Neural cell (in vitro differentiated cells): ENCODE data around the gene CKB. TPM values are rescaled to one million over a fixed set of nuclear protein-coding genes. Genes with fewer than 3 reads are reported as not detected.

Experiments
- H2AFZ ChIP-seq: fragments of 200-600, 300-800 bp; sonication (generic), shearing (Covaris generic); 2 replicates; pipeline ENCODE4 v1.6.0; 2014; ENCODE audit warnings: low read depth, mild to moderate bottlenecking, antibody characterized with exemption, low read length, moderate library complexity
- H3F3A ChIP-seq: fragments of 200-600 bp; shearing (Covaris generic); 2 replicates; pipeline ENCODE4 v1.6.1; 2016; ENCODE audit warnings: mild to moderate bottlenecking, moderate library complexity, mixed read lengths, antibody characterized with exemption, low read length; ENCODE audit not compliant: insufficient read depth, poor library complexity, severe bottlenecking
- H3K27ac ChIP-seq: fragments of 200-600, 300-800 bp; sonication (generic), shearing (Covaris generic); 2 replicates; pipeline ENCODE4 v1.5.1; 2014; ENCODE audit warnings: mild to moderate bottlenecking, low read length, moderate library complexity
- H3K27me3 ChIP-seq: fragments of 300-800, 200-600 bp; sonication (generic), shearing (Covaris generic); 2 replicates; pipeline ENCODE4 v1.6.0; 2014; ENCODE audit warnings: mild to moderate bottlenecking, low read depth, low read length, moderate library complexity; ENCODE audit not compliant: insufficient read depth
- H3K36me3 ChIP-seq: fragments of 300-800, 200-600 bp; sonication (generic), shearing (Covaris generic); 2 replicates; pipeline ENCODE4 v1.5.1; 2014; ENCODE audit warnings: mild to moderate bottlenecking, antibody characterized with exemption, low read length, moderate library complexity; ENCODE audit not compliant: insufficient read depth
- H3K4me2 ChIP-seq: fragments of 300-800, 200-600 bp; sonication (generic), shearing (Covaris generic); 2 replicates; pipeline ENCODE4 v1.6.0; 2014; ENCODE audit warnings: mild to moderate bottlenecking, low read length
- H3K4me3 ChIP-seq: fragments of 300-800, 200-600 bp; sonication (generic), shearing (Covaris generic); 2 replicates; pipeline ENCODE4 v1.5.1; 2014; ENCODE audit warnings: mild to moderate bottlenecking, low read length, moderate library complexity
- H3K79me2 ChIP-seq: fragments of 200-600 bp; shearing (Covaris generic); replicated peaks from 2 replicates; pipeline ENCODE4 v1.6.0; 2014; ENCODE audit warnings: mild to moderate bottlenecking, low read length, moderate library complexity; ENCODE audit not compliant: insufficient read depth
- H3K9ac ChIP-seq: fragments of 300-800, 200-600 bp; sonication (generic), shearing (Covaris generic); 2 replicates; pipeline ENCODE4 v1.6.1; 2016; ENCODE audit warnings: mild to moderate bottlenecking, low read length, mixed read lengths
- H3K9me2 ChIP-seq: fragments of 200-600 bp; shearing (Covaris generic); 2 replicates; pipeline ENCODE4 v1.6.1; 2016; ENCODE audit warnings: mild to moderate bottlenecking, low read length, mixed read lengths; ENCODE audit not compliant: insufficient read depth
- H3K9me3 ChIP-seq: fragments of 200-600, 300-800 bp; sonication (generic), shearing (Covaris generic); 2 replicates; pipeline ENCODE4 v1.6.1; 2016; ENCODE audit warnings: mild to moderate bottlenecking, mixed run types, low read length, moderate library complexity, mixed read lengths
- H4K20me1 ChIP-seq: fragments of 200-600 bp; shearing (Covaris generic); 2 replicates; pipeline ENCODE4 v1.6.1; 2016; ENCODE audit warnings: mild to moderate bottlenecking, mixed run types; ENCODE audit not compliant: insufficient read depth
- EP300 ChIP-seq: fragments of 450-650 bp; conservative IDR thresholded peaks from 2 replicates; pipeline ENCODE4 v1.6.1; 2014; ENCODE audit warnings: antibody characterized with exemption, mild to moderate bottlenecking, moderate library complexity; ENCODE audit not compliant: poor library complexity, severe bottlenecking
- EZH2 ChIP-seq: fragments of 200-600, 300-800 bp; shearing (Covaris generic), sonication (generic); IDR thresholded peaks from 2 replicates; pipeline ENCODE4 v1.6.1; 2014; ENCODE audit warnings: antibody characterized with exemption, low read length, borderline replicate concordance, mild to moderate bottlenecking; ENCODE audit not compliant: insufficient read depth, poor library complexity, severe bottlenecking
- MXI1 ChIP-seq: fragments of 450-650 bp; conservative IDR thresholded peaks from 2 replicates; pipeline ENCODE4 v1.6.1; 2014; ENCODE audit warnings: antibody characterized with exemption, mild to moderate bottlenecking; ENCODE audit not compliant: poor library complexity, severe bottlenecking
- POLR2AphosphoS5 ChIP-seq: IDR thresholded peaks from 2 replicates; pipeline ENCODE4 v1.6.1; 2012
- RAD21 ChIP-seq: fragments of 450-650 bp; conservative IDR thresholded peaks from 2 replicates; pipeline ENCODE4 v1.6.1; 2014; ENCODE audit warnings: antibody characterized with exemption, mild to moderate bottlenecking, moderate library complexity
- SMC3 ChIP-seq: fragments of 450-650 bp; conservative IDR thresholded peaks from 2 replicates; pipeline ENCODE4 v1.6.1; 2014; ENCODE audit warnings: antibody characterized with exemption, mild to moderate bottlenecking, moderate library complexity; ENCODE audit not compliant: poor library complexity
- TAF1 ChIP-seq: IDR thresholded peaks from 2 replicates; pipeline ENCODE4 v1.6.1; 2012; ENCODE audit warnings: low read depth
- polyA plus RNA-seq: library from polyadenylated mRNA; depleted of rRNA; stranded (reverse); fragments of >200 nt; gene quantifications from 2 replicates; pipeline ENCODE4 v1.2.3, GENCODE V29; 2014
- TF ChIP-seq, protein P1 (sequence below): fragments of 450-650 bp; IDR thresholded peaks from 2 replicates; pipeline ENCODE4 v1.5.1; 2014; ENCODE audit warnings: antibody characterized with exemption, mild to moderate bottlenecking, moderate library complexity; ENCODE audit not compliant: poor library complexity, severe bottlenecking
- TF ChIP-seq, protein P2 (sequence below): IDR thresholded peaks from 2 replicates; pipeline ENCODE4 v1.6.1; 2012; ENCODE audit warnings: borderline replicate concordance

CKB gene
- polyA plus RNA-seq, 1 donor from 2014 or later = 918 TPM

DNA sequence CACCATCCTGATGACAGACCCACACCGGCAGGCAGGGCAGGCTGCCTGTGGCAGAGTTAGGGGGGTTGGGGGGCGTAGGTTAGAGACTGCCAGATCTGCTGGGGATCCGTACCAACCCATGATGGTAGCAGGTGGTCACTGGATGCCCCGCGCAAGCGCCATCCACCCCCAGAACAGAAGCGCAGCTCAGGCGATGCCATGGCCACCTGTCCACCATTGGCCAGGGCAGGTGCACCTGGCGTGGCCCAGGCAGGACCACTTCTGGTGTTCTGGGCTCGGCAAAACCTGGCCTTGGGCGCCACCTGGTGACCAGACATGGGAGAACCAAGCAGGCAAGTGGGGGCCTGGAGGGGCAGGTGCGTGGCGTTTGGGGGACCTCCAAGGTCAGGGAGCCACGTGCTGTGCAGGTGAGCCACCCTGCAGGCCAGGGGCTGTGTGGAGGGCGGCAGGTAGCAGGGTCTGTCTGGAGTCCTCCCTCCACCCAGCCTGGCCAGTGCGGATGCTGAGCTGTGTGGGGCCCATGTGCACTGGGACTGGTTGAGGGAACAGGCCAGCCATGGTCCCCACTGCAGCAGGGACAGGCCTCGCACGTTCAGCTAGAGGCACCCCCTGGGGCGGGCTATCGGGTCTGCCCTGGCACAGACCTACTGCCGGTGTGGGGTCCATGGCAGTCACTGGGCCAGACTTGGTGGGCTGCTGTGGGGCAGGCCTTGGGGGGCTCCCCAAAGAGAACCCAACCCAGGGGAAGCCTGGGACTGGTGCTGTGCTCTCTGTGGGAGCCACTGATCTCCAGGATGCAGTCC is 24.2 kb upstream of the CKB start:
- H3K4me2 ChIP-seq = no peak overlapping the region
- TF ChIP-seq, protein P1, sequence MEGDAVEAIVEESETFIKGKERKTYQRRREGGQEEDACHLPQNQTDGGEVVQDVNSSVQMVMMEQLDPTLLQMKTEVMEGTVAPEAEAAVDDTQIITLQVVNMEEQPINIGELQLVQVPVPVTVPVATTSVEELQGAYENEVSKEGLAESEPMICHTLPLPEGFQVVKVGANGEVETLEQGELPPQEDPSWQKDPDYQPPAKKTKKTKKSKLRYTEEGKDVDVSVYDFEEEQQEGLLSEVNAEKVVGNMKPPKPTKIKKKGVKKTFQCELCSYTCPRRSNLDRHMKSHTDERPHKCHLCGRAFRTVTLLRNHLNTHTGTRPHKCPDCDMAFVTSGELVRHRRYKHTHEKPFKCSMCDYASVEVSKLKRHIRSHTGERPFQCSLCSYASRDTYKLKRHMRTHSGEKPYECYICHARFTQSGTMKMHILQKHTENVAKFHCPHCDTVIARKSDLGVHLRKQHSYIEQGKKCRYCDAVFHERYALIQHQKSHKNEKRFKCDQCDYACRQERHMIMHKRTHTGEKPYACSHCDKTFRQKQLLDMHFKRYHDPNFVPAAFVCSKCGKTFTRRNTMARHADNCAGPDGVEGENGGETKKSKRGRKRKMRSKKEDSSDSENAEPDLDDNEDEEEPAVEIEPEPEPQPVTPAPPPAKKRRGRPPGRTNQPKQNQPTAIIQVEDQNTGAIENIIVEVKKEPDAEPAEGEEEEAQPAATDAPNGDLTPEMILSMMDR = peak; percentile 99
- TF ChIP-seq, protein P2, sequence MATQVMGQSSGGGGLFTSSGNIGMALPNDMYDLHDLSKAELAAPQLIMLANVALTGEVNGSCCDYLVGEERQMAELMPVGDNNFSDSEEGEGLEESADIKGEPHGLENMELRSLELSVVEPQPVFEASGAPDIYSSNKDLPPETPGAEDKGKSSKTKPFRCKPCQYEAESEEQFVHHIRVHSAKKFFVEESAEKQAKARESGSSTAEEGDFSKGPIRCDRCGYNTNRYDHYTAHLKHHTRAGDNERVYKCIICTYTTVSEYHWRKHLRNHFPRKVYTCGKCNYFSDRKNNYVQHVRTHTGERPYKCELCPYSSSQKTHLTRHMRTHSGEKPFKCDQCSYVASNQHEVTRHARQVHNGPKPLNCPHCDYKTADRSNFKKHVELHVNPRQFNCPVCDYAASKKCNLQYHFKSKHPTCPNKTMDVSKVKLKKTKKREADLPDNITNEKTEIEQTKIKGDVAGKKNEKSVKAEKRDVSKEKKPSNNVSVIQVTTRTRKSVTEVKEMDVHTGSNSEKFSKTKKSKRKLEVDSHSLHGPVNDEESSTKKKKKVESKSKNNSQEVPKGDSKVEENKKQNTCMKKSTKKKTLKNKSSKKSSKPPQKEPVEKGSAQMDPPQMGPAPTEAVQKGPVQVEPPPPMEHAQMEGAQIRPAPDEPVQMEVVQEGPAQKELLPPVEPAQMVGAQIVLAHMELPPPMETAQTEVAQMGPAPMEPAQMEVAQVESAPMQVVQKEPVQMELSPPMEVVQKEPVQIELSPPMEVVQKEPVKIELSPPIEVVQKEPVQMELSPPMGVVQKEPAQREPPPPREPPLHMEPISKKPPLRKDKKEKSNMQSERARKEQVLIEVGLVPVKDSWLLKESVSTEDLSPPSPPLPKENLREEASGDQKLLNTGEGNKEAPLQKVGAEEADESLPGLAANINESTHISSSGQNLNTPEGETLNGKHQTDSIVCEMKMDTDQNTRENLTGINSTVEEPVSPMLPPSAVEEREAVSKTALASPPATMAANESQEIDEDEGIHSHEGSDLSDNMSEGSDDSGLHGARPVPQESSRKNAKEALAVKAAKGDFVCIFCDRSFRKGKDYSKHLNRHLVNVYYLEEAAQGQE = no peak
- peak; percentile 45 for TF ChIP-seq MXI1
- TF ChIP-seq RAD21 = peak; percentile 97
- no peak for TF ChIP-seq EP300
- TF ChIP-seq SMC3 = peak; percentile 96
- H3K79me2 ChIP-seq = no peaks in the 10 kb centered on the region
- no peaks in the 10 kb centered on the region for H3F3A ChIP-seq
- no peaks in the 10 kb centered on the region for H3K9me3 ChIP-seq
- H3K4me3 ChIP-seq = no peak overlapping the region
- H3K9ac ChIP-seq = peak overlapping the region; percentile 31
- no peaks in the 10 kb centered on the region for H3K27me3 ChIP-seq
- no peak overlapping the region for H2AFZ ChIP-seq
- H4K20me1 ChIP-seq = no peaks in the 10 kb centered on the region
- no peaks in the 10 kb centered on the region for H3K9me2 ChIP-seq
- H3K27ac ChIP-seq = no peak overlapping the region
- H3K36me3 ChIP-seq = no peaks in the 10 kb centered on the region

DNA sequence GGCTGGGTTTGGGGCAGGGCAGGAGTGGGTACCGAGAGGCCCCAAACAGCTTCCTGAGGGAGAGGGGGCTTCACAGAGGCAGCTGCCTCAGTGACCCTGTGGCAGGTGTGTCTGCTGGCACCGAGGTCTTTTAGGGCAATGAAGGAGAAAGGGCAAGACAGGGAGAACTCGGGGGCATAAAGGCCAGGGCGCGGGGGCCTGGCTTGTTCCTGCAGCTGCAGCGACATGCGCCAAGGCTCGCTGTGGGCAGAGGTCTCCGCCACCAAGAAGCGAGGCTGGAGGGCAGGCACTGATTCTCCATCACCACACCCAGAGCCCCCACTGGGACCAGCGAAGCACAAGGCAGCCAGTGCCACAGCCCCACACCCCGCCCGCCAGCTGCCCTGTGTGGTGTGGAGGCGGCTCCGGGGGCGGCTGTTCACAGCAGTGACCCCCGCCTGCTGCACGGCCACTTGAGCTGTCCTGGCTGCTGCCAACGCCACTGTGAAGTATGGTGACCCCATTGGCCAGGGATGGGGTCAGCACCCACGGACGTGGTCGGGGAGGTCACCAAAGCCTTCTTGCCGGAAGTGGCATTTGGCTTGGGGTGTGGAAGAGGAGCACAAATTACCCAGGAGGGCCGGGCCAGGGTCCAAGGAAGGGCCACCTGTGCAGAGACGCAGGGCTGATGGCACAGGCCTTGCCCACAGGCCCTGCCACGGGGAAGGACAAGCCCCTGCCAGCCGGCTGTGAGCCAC is 23.5 kb upstream of the CKB start:
- Histone ChIP-seq H3K9me3 (no peaks in the 10 kb centered on the region), H3K4me3 (no peak overlapping the region), H2AFZ (no peak overlapping the region), H3K27me3 (no peaks in the 10 kb centered on the region), H3K9me2 (no peaks in the 10 kb centered on the region), H4K20me1 (no peaks in the 10 kb centered on the region), H3K27ac (no peak overlapping the region), H3K79me2 (no peaks in the 10 kb centered on the region), H3K4me2 (no peak overlapping the region), H3K36me3 (no peaks in the 10 kb centered on the region), H3K9ac (peak overlapping the region; percentile 7), H3F3A (no peaks in the 10 kb centered on the region)
- TF ChIP-seq POLR2AphosphoS5 (no peak), EP300 (no peak), MXI1 (no peak), SMC3 (no peak), RAD21 (no peak), EZH2 (no peak), TAF1 (no peak)
- TF ChIP-seq, protein P1 = no peak
- TF ChIP-seq, protein P2 = no peak
